ENCODE data around the gene CASKIN2. TPM values are rescaled to one million over a fixed set of nuclear protein-coding genes. Genes with fewer than 3 reads are reported as not detected.

Gene CASKIN2
- total RNA-seq, 1 experiment from 2014 or later, result 19.2 TPM

DNA sequence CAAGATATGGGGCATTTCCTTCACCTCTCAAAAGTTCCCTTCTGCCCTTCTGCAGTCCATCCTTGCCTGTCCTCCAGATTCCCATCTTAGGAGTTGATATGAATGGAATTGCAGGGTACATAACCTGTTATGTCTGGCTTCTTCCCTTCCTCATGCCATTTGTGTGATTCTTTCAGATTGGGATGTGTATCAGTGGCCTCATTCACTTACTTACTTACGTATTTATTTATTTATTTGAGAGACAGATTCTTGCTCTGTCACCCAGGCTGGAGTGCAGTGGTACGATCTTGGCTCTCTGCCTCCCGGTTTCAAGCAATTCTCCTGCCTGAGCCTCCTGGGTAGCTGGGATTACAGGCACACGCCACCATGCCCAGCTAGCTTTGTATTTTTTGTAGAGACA lies 65.1 kb downstream of the CASKIN2 start:
- TF ChIP-seq, protein P1, sequence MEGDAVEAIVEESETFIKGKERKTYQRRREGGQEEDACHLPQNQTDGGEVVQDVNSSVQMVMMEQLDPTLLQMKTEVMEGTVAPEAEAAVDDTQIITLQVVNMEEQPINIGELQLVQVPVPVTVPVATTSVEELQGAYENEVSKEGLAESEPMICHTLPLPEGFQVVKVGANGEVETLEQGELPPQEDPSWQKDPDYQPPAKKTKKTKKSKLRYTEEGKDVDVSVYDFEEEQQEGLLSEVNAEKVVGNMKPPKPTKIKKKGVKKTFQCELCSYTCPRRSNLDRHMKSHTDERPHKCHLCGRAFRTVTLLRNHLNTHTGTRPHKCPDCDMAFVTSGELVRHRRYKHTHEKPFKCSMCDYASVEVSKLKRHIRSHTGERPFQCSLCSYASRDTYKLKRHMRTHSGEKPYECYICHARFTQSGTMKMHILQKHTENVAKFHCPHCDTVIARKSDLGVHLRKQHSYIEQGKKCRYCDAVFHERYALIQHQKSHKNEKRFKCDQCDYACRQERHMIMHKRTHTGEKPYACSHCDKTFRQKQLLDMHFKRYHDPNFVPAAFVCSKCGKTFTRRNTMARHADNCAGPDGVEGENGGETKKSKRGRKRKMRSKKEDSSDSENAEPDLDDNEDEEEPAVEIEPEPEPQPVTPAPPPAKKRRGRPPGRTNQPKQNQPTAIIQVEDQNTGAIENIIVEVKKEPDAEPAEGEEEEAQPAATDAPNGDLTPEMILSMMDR (IDR thresholded peaks at IDR 0.05; ENCODE audit: unreplicated experiment), result no peak
- H3K4me1 Mint-ChIP-seq (ENCODE audit: insufficient read depth, unreplicated experiment), result no peaks in the 10 kb centered on the region
- CTCF ChIA-PET, result no interaction called here
- H3K4me3 Mint-ChIP-seq (ENCODE audit: unreplicated experiment), result no peak overlapping the region
- no peaks in the 10 kb centered on the region for H3K9me3 Mint-ChIP-seq (ENCODE audit: unreplicated experiment)
- no peaks in the 10 kb centered on the region for H3K36me3 Mint-ChIP-seq (ENCODE audit: insufficient read depth, unreplicated experiment)
- no TSS peak for BruUV-seq (replicated peaks)
- no peaks in the 10 kb centered on the region for H3K27me3 Mint-ChIP-seq (ENCODE audit: insufficient read depth, unreplicated experiment)
- POLR2A ChIA-PET, result interaction anchor here (0.6 kb wide), 1 partner anchor 217 kb away, joined by 3 read pairs; the partner anchor contains the start of gene RECQL5
- H3K27ac Mint-ChIP-seq (ENCODE audit: low read depth, unreplicated experiment), result no peak overlapping the region
- DNase-seq (ENCODE audit: unreplicated experiment), result no peak
- intact Hi-C loops (cut with micrococcal nuclease), result no loop called here

Small RNA genes within 50 kb of the gene (microRNA-seq; reads per million reads assigned to microRNA genes)
- gene MIR6785, result not detected

Other genes with a start within 250 kb of the CASKIN2 start
- 23.3 and 29.6 TPM in 2 replicates for gene MIF4GD, start 244.3 kb downstream of the CASKIN2 start, total RNA-seq (2022)
- gene SLC25A19, start 226.1 kb downstream of the CASKIN2 start, total RNA-seq (2022), result 14.8 and 22.6 TPM in 2 replicates
- 67.1 and 74.6 TPM in 2 replicates for gene GRB2, start 109.9 kb downstream of the CASKIN2 start, total RNA-seq (2022)
- gene TMEM94, start 58.9 kb downstream of the CASKIN2 start, total RNA-seq (2022), result 42.8 and 46.5 TPM in 2 replicates
- gene TSEN54, start 991 bp upstream of the CASKIN2 start, total RNA-seq (2022), result 13.3 and 15.6 TPM in 2 replicates
- 19.8 and 21.2 TPM in 2 replicates for gene LLGL2, start 10.2 kb upstream of the CASKIN2 start, total RNA-seq (2022)
- gene MYO15B, start 72.3 kb upstream of the CASKIN2 start, total RNA-seq (2022), result 10.9 and 16.9 TPM in 2 replicates
- 0.09 TPM in 1 of 2 replicates, not detected in the other for gene SMIM5, start 117.9 kb upstream of the CASKIN2 start, total RNA-seq (2022)
- gene RECQL5, start 151.6 kb upstream of the CASKIN2 start, total RNA-seq (2022), result 36.3 and 47.9 TPM in 2 replicates
- gene SAP30BP, start 151.8 kb upstream of the CASKIN2 start, total RNA-seq (2022), result 108 and 123 TPM in 2 replicates
- gene ITGB4, start 205.9 kb upstream of the CASKIN2 start, total RNA-seq (2022), result 727 and 1,054 TPM in 2 replicates
- 8.7 and 9.8 TPM in 2 replicates for gene GALK1, start 249.7 kb upstream of the CASKIN2 start, total RNA-seq (2022)